HepG2 (cell line): ENCODE measurements around the gene REC114. TPM values are rescaled to one million over a fixed set of nuclear protein-coding genes. Genes with fewer than 3 reads are reported as not detected.
A peak's percentile ranks its signal among the peaks of the same experiment; 100 is the strongest.

Experiments
- ATAC-seq: fragments of 200-7000 bp; cut with Tn5 transposase; 3 replicates; pipeline ENCODE4 v1.9.1; 2020; ENCODE audit warnings: mild to moderate bottlenecking, moderate library complexity
- BruUV-seq: library from RNA; stranded (reverse); fragments of 400-500 nt; replicated peaks from 2 replicates; lab custom pipeline; 2021; lab: Mats Ljungman, UMichigan
- CTCF ChIA-PET: fragments of 300-600 bp; formaldehyde crosslinking; extraction: SDS; loops from one replicate; lab custom pipeline; 2021; ENCODE audit warnings: low total read pairs, inconsistent platforms, low intra/inter-chr PET ratio; lab: Yijun Ruan, JAX
- POLR2A ChIA-PET: fragments of 350-600 bp; sonication (Branson Sonifier 250); formaldehyde crosslinking; loops from one replicate; lab custom pipeline; 2020; ENCODE audit warnings: antibody characterized with exemption, inconsistent platforms; lab: Yijun Ruan, JAX
- DNase-seq: peaks from one replicate; pipeline ENCODE4 v3.0.0-alpha.2; 2015; ENCODE audit warnings: low spot score
- FAIRE-seq: peaks from 3 replicates; lab custom pipeline; 2011; peaks lifted over from hg19 to GRCh38; lab: Jason Lieb, UNC
- H2AFZ ChIP-seq: one replicate; pipeline ENCODE4 v1.6.1; 2011; ENCODE audit warnings: low read length, inconsistent platforms
- H3K27ac ChIP-seq: fragments of 300-600 bp; 3 replicates; pipeline ENCODE4 v1.8.0; 2011; ENCODE audit warnings: mixed run types, mild to moderate bottlenecking, mixed read lengths, low read length, inconsistent platforms; ENCODE audit not compliant: insufficient read depth; ENCODE audit errors: extremely low read length
- H3K27me3 ChIP-seq, 2 experiments: fragments of 200-600 bp in 1 of 2; 2 replicates in 1 of 2; 3 replicates in 1 of 2; pipeline versions ENCODE4 v1.6.0 to v1.8.0; 2011; ENCODE audit warnings: low read length in 2 of 2, mild to moderate bottlenecking in 2 of 2, moderate library complexity in 2 of 2, inconsistent platforms in 1 of 2; ENCODE audit not compliant: insufficient read depth in 2 of 2, control insufficient read depth in 1 of 2
- H3K36me3 ChIP-seq, 2 experiments: fragments of 200-600 bp in 1 of 2; replicated peaks in 1 of 2; 2 replicates in 1 of 2; 3 replicates in 1 of 2; pipeline versions ENCODE4 v1.5.1 to v1.8.0; 2011; ENCODE audit warnings: low read length in 2 of 2, inconsistent platforms in 1 of 2; ENCODE audit not compliant: insufficient read depth in 2 of 2, control insufficient read depth in 1 of 2
- H3K4me1 ChIP-seq: 2 replicates; pipeline ENCODE4 v1.5.1; 2012; ENCODE audit warnings: low read length, inconsistent platforms; ENCODE audit not compliant: insufficient read depth
- H3K4me2 ChIP-seq: 2 replicates; pipeline ENCODE4 v1.6.0; 2011; ENCODE audit warnings: low read depth, low read length, inconsistent platforms
- H3K4me3 ChIP-seq, 3 experiments: fragments of 200-600 bp in 1 of 3; sonication (generic), shearing (Covaris generic) in 1 of 3; replicated peaks in 1 of 3; 2 replicates each; pipeline ENCODE4 v1.5.1; 2011 to 2016; ENCODE audit warnings: low read length in 3 of 3, inconsistent platforms in 2 of 3, low read depth in 2 of 3, mild to moderate bottlenecking in 2 of 3, control low read depth in 1 of 3, mixed read lengths in 1 of 3; ENCODE audit not compliant: insufficient read depth in 1 of 3
- H3K79me2 ChIP-seq: one replicate; pipeline ENCODE4 v1.6.1; 2011; ENCODE audit warnings: low read length, inconsistent platforms; ENCODE audit not compliant: insufficient read depth
- H3K9ac ChIP-seq: 2 replicates; pipeline ENCODE4 v1.6.0; 2011; ENCODE audit warnings: mild to moderate bottlenecking, low read depth, low read length, inconsistent platforms; ENCODE audit not compliant: insufficient read depth
- H3K9me3 ChIP-seq: 2 replicates; pipeline ENCODE4 v1.5.1; 2012; ENCODE audit warnings: mild to moderate bottlenecking, low read length
- H4K20me1 ChIP-seq: 2 replicates; pipeline ENCODE4 v1.6.0; 2011; ENCODE audit warnings: inconsistent platforms, mild to moderate bottlenecking, low read length, moderate library complexity; ENCODE audit not compliant: insufficient read depth
- BHLHE40 ChIP-seq: IDR thresholded peaks from 2 replicates; pipeline ENCODE4 v1.6.1; 2011; ENCODE audit warnings: low read length, improper control_type of control experiment
- BRF2 ChIP-seq: sonication (generic); formaldehyde crosslinking; IDR thresholded peaks from 2 replicates; pipeline ENCODE4 v1.8.1; 2022; ENCODE audit warnings: mild to moderate bottlenecking, missing genetic modification reagents
- CENPX ChIP-seq: sonication (generic); formaldehyde crosslinking; IDR thresholded peaks from 2 replicates; pipeline ENCODE4 v1.9.0; 2021; ENCODE audit warnings: mild to moderate bottlenecking, missing genetic modification reagents, moderate library complexity
- DPF2 ChIP-seq: sonication (generic); formaldehyde crosslinking; IDR thresholded peaks from 2 replicates; pipeline ENCODE4 v1.4.0; 2020; ENCODE audit warnings: mild to moderate bottlenecking, low read depth, missing genetic modification reagents, borderline replicate concordance
- HNRNPLL ChIP-seq: fragments of 200-400 bp; formaldehyde crosslinking; IDR thresholded peaks from 2 replicates; pipeline ENCODE4 v1.6.1; 2017; ENCODE audit warnings: mild to moderate bottlenecking, low read depth, low read length; ENCODE audit not compliant: poor library complexity, severe bottlenecking
- KAT7 ChIP-seq: IDR thresholded peaks from 2 replicates; pipeline ENCODE4 v1.6.1; 2018; ENCODE audit warnings: borderline replicate concordance, missing compliant biosample characterization
- MXD4 ChIP-seq: IDR thresholded peaks from 2 replicates; pipeline ENCODE4 v1.6.1; 2016; ENCODE audit warnings: mild to moderate bottlenecking, missing biosample characterization, missing genetic modification reagents
- SIX1 ChIP-seq: sonication (generic); formaldehyde crosslinking; IDR thresholded peaks from 2 replicates; pipeline ENCODE4 v1.4.0; 2020; ENCODE audit warnings: missing genetic modification reagents, borderline replicate concordance
- SMYD3 ChIP-seq: sonication (generic); formaldehyde crosslinking; IDR thresholded peaks from 2 replicates; pipeline ENCODE4 v1.8.1; 2023; ENCODE audit warnings: mild to moderate bottlenecking, missing genetic modification reagents
- THRA ChIP-seq: sonication (generic); formaldehyde crosslinking; IDR thresholded peaks from 2 replicates; pipeline ENCODE4 v1.4.0; 2020; ENCODE audit warnings: missing genetic modification reagents, borderline replicate concordance
- ZNF124 ChIP-seq: sonication (generic); formaldehyde crosslinking; IDR thresholded peaks from 2 replicates; pipeline ENCODE4 v1.4.0; 2020; ENCODE audit warnings: missing genetic modification reagents
- ZNF607 ChIP-seq: sonication (generic); formaldehyde crosslinking; IDR thresholded peaks from 2 replicates; pipeline ENCODE4 v1.5.1; 2020; ENCODE audit warnings: missing genetic modification reagents, mild to moderate bottlenecking, borderline replicate concordance
- WGBS: methylation state at CpG from one replicate; pipeline ENCODE4 v1.1.6; 2017; ENCODE audit warnings: low lambda C conversion rate; 5-methylcytosine and 5-hydroxymethylcytosine counted together
- in situ Hi-C: cut with HindIII; loops from 2 replicates; pipeline ENCODE4 v1.10.0; 2017; ENCODE audit warnings: low pct_unique_long_range_greater_than_20kb; ENCODE audit not compliant: extremely low pct_ligation_motif_present
- intact Hi-C: fragments of 100-400 bp; cut with micrococcal nuclease; formaldehyde crosslinking; loops from one replicate; pipeline ENCODE4 v1.10.0; 2022; ENCODE audit not compliant: unreplicated experiment
- polyA plus RNA-seq, 8 experiments: library from polyadenylated mRNA; depleted of rRNA in 3 of 8; stranded (reverse) in 7 of 8; unstranded in 1 of 8; fragments of >200 nt; fragmentation: Illumina TruSeq in 4 of 8; extraction: Trizol in 4 of 8; gene quantifications; 2 replicates each; pipeline versions ENCODE4 v1.2.1 to v1.2.3, GENCODE V29; 2011 to 2016; ENCODE audit warnings: low read depth in 4 of 8, missing spikeins in 1 of 8, mixed read lengths in 1 of 8; ENCODE audit not compliant: insufficient read depth in 1 of 8
- total RNA-seq, 5 experiments: library from RNA; depleted of rRNA; stranded (reverse); fragments of >200 nt; fragmentation: Illumina TruSeq; extraction: Trizol; gene quantifications; 2 replicates each; pipeline ENCODE4 v1.2.3, GENCODE V29; 2016; ENCODE audit warnings: low read depth in 1 of 5

Gene REC114
- total and polyA plus RNA-seq, 2 of the 13 experiments (the other 11 are each of a cell fraction or from before 2014, with no cell fraction given) = not detected

GRCh38 chr15:73572296-73572695 lies 129.3 kb downstream of the REC114 start:
- Histone ChIP-seq H3K4me1 (no peaks in the 10 kb centered on the region), H3K27me3 (no peaks in the 10 kb centered on the region), H3K79me2 (no peaks in the 10 kb centered on the region), H3K9me3 (no peaks in the 10 kb centered on the region), H3K9ac (no peak overlapping the region), H3K4me3 (no peak overlapping the region), H2AFZ (no peak overlapping the region), H3K36me3 (peaks cover 28 to 67% of the 10 kb centered on the region in 2 experiments), H3K4me2 (no peak overlapping the region), H4K20me1 (no peaks in the 10 kb centered on the region), H3K27ac (no peak overlapping the region)
- CTCF ChIA-PET = no interaction called here
- WGBS = 92% methylated on average over 5 of the region's 5 CpGs
- TSS peak; percentile 31 for BruUV-seq
- intact Hi-C loops = no loop called here
- no peak for TF ChIP-seq KAT7
- no peak for TF ChIP-seq BHLHE40
- no peak for TF ChIP-seq THRA (CRISPR knock-in tag)
- no peak for TF ChIP-seq DPF2
- no peak for TF ChIP-seq HNRNPLL
- TF ChIP-seq ZNF607 (CRISPR knock-in tag) = no peak
- TF ChIP-seq SMYD3 (CRISPR knock-in tag) = no peak
- TF ChIP-seq SIX1 = no peak
- TF ChIP-seq ZNF124 (CRISPR knock-in tag) = no peak
- TF ChIP-seq MXD4 (CRISPR knock-in tag) = no peak
- TF ChIP-seq CENPX = no peak
- no peak for TF ChIP-seq BRF2 (CRISPR knock-in tag)
- ATAC-seq (no peak), FAIRE-seq (no peak), DNase-seq (no peak)
- POLR2A ChIA-PET = no interaction called here
- in situ Hi-C loops = no loop called here
